GM23338 (cell line): Measurements from ENCODE around the gene GFAP. TPM values are rescaled to one million over a fixed set of nuclear protein-coding genes. Genes with fewer than 3 reads are reported as not detected.

Experiments
- ATAC-seq: fragments of 200-7000 bp; cut with Tn5 transposase; 3 replicates; pipeline ENCODE4 v1.9.1; 2020
- DNase-seq: peaks from one replicate; pipeline ENCODE4 v3.0.0-alpha.2; 2015; ENCODE audit warnings: low spot score
- H2AFZ ChIP-seq: fragments of 200-600 bp; sonication (generic); 2 replicates; pipeline ENCODE4 v1.8.0; 2016; ENCODE audit warnings: antibody characterized with exemption, mild to moderate bottlenecking, moderate library complexity
- H3F3A ChIP-seq: fragments of 200-600 bp; sonication (generic); replicated peaks from 2 replicates; pipeline ENCODE4 v1.8.0; 2017; ENCODE audit warnings: antibody characterized with exemption, mixed run types, low read depth
- H3K27ac ChIP-seq: fragments of 200-600 bp; sonication (generic); 2 replicates; pipeline ENCODE4 v1.6.1; 2016; ENCODE audit warnings: low read depth
- H3K27me3 ChIP-seq: fragments of 200-600 bp; sonication (generic); 2 replicates; pipeline ENCODE4 v1.8.0; 2016; ENCODE audit warnings: mild to moderate bottlenecking, mixed run types, moderate library complexity; ENCODE audit not compliant: insufficient read depth
- H3K36me3 ChIP-seq: fragments of 200-600 bp; sonication (generic); 2 replicates; pipeline ENCODE4 v1.8.0; 2016; ENCODE audit warnings: mild to moderate bottlenecking; ENCODE audit not compliant: insufficient read depth
- H3K4me1 ChIP-seq: fragments of 200-600 bp; sonication (generic); 2 replicates; pipeline ENCODE4 v1.8.0; 2016; ENCODE audit warnings: mild to moderate bottlenecking, moderate library complexity; ENCODE audit not compliant: insufficient read depth
- H3K4me2 ChIP-seq: fragments of 200-600 bp; sonication (generic); 2 replicates; pipeline ENCODE4 v1.7.1; 2017; ENCODE audit warnings: mixed run types
- H3K4me3 ChIP-seq: fragments of 200-600 bp; sonication (generic); 2 replicates; pipeline ENCODE4 v1.6.1; 2016; ENCODE audit warnings: mixed run types
- H3K79me2 ChIP-seq: fragments of 200-600 bp; sonication (generic); replicated peaks from 2 replicates; pipeline ENCODE4 v1.8.0; 2017; ENCODE audit warnings: mild to moderate bottlenecking; ENCODE audit not compliant: insufficient read depth
- H3K9me2 ChIP-seq: fragments of 200-600 bp; sonication (generic); 2 replicates; pipeline ENCODE4 v1.8.0; 2017; ENCODE audit not compliant: insufficient read depth
- H4K20me1 ChIP-seq: fragments of 200-600 bp; sonication (generic); replicated peaks from 2 replicates; pipeline ENCODE4 v1.8.0; 2017; ENCODE audit warnings: mild to moderate bottlenecking; ENCODE audit not compliant: insufficient read depth
- H3K27ac Mint-ChIP-seq: 2 replicates; pipeline ENCODE4 v1.8.0; 2020; ENCODE audit warnings: inconsistent platforms, mild to moderate bottlenecking, moderate library complexity, mixed read lengths
- H3K27me3 Mint-ChIP-seq: 3 replicates; pipeline ENCODE4 v1.8.0; 2022; ENCODE audit warnings: low read depth, mild to moderate bottlenecking, moderate library complexity, mixed read lengths, inconsistent platforms; ENCODE audit not compliant: insufficient read depth, poor library complexity
- H3K36me3 Mint-ChIP-seq: 3 replicates; pipeline ENCODE4 v1.8.0; 2021; ENCODE audit warnings: low read depth, mild to moderate bottlenecking, inconsistent platforms, moderate library complexity, mixed read lengths
- H3K4me1 Mint-ChIP-seq: 3 replicates; pipeline ENCODE4 v1.8.0; 2020; ENCODE audit warnings: mild to moderate bottlenecking, inconsistent platforms, mixed read lengths
- H3K4me3 Mint-ChIP-seq: 3 replicates; pipeline ENCODE4 v1.8.0; 2021; ENCODE audit warnings: moderate library complexity, mild to moderate bottlenecking, inconsistent platforms, mixed read lengths
- H3K9me3 Mint-ChIP-seq: 3 replicates; pipeline ENCODE4 v1.8.0; 2020; ENCODE audit warnings: moderate library complexity, mild to moderate bottlenecking, inconsistent platforms, mixed read lengths
- CREB1 ChIP-seq: fragments of 250-450 bp; sonication (Bioruptor Pico); IDR thresholded peaks from 2 replicates; pipeline ENCODE4 v1.5.0; 2020; ENCODE audit warnings: low read depth, mild to moderate bottlenecking, moderate library complexity
- EZH2 ChIP-seq: fragments of 200-600 bp; sonication (generic); IDR thresholded peaks from one replicate; pipeline ENCODE4 v1.8.0; 2017; ENCODE audit warnings: antibody characterized with exemption, mild to moderate bottlenecking, low read depth; ENCODE audit not compliant: unreplicated experiment
- EZH2phosphoT487 ChIP-seq: fragments of 200-600 bp; sonication (generic); IDR thresholded peaks from one replicate; pipeline ENCODE4 v1.8.1; 2018; ENCODE audit warnings: antibody characterized with exemption; ENCODE audit not compliant: unreplicated experiment
- JUNB ChIP-seq: IDR thresholded peaks from one replicate; pipeline ENCODE4 v1.6.1; 2016; ENCODE audit warnings: antibody characterized with exemption; ENCODE audit not compliant: unreplicated experiment
- NANOG ChIP-seq: IDR thresholded peaks from 2 replicates; pipeline ENCODE4 v1.6.1; 2016; ENCODE audit warnings: antibody characterized with exemption, borderline replicate concordance
- POLR2AphosphoS5 ChIP-seq: IDR thresholded peaks from 2 replicates; pipeline ENCODE4 v1.6.1; 2016; ENCODE audit warnings: antibody characterized with exemption, low read depth
- STAT1 ChIP-seq: IDR thresholded peaks from one replicate; pipeline ENCODE4 v1.6.1; 2016; ENCODE audit warnings: antibody characterized with exemption; ENCODE audit not compliant: unreplicated experiment
- ZNF114 ChIP-seq: fragments of 250-450 bp; sonication (Bioruptor Pico); IDR thresholded peaks from 2 replicates; pipeline ENCODE4 v1.5.0; 2020; ENCODE audit warnings: mild to moderate bottlenecking, moderate library complexity
- ZNF331 ChIP-seq: fragments of 250-450 bp; sonication (Bioruptor Pico); IDR thresholded peaks from 2 replicates; pipeline ENCODE4 v1.5.0; 2020; ENCODE audit warnings: low read depth, mild to moderate bottlenecking, moderate library complexity
- polyA plus RNA-seq: library from polyadenylated mRNA; unstranded; fragments of >200 nt; fragmentation: Nextera tagmentation; extraction: Ambion mirVana; gene quantifications from 2 replicates; pipeline ENCODE4 v1.2.1, GENCODE V29; 2016
- total RNA-seq: library from RNA; depleted of rRNA; stranded (reverse); fragments of >200 nt; shearing (Covaris generic); gene quantifications from 2 replicates; pipeline ENCODE4 v1.2.3, GENCODE V29; 2014
- TF ChIP-seq, protein P1 (sequence below): IDR thresholded peaks from 2 replicates; pipeline ENCODE4 v1.6.1; 2016; ENCODE audit warnings: antibody characterized with exemption
- TF ChIP-seq, protein P2 (sequence below): fragments of 250-450 bp; sonication (Bioruptor Pico); IDR thresholded peaks from 2 replicates; pipeline ENCODE4 v1.5.0; 2020; ENCODE audit warnings: mild to moderate bottlenecking, moderate library complexity
- TF ChIP-seq, protein P3 (sequence below): IDR thresholded peaks from one replicate; pipeline ENCODE4 v1.6.1; 2018; ENCODE audit warnings: antibody characterized with exemption; ENCODE audit not compliant: unreplicated experiment
- TF ChIP-seq, protein P4 (sequence below), 2 experiments: fragments of 200-600 bp in 1 of 2; sonication (generic) in 1 of 2; conservative IDR thresholded peaks; 2 replicates each; pipeline versions ENCODE4 v1.5.1 to v1.6.1; 2016 to 2017; ENCODE audit warnings: antibody characterized with exemption in 2 of 2, low read depth in 2 of 2, mild to moderate bottlenecking in 2 of 2, moderate library complexity in 1 of 2

Gene GFAP
- total and polyA plus RNA-seq, 2 experiments from 2014 or later = 0.15 to 5.1 TPM

DNA sequence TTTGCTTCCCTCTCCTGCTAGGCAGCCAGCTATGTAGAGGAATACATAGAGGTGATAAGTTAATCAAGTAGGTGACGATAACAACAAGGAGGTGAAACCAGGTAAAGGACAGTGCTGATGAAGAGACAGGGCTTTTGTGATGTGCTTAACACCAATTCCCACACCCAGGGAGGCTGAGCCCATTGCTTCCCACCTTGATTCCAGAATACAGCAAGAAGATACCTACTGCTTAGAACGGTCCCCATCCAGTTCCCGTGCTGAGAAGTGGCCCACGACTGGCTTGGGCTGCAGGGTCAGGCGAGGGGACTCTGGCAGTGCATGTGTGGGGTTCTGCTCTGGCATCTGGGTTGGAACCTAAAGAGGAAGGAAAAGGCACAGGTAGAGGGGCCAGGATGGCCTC is 16.1 kb upstream of the GFAP start:
- Mint-ChIP-seq H3K4me3 (no peak overlapping the region), H3K9me3 (no peaks in the 10 kb centered on the region), H3K4me1 (no peaks in the 10 kb centered on the region), H3K27ac (no peak overlapping the region), H3K36me3 (peaks cover 85% of the 10 kb centered on the region), H3K27me3 (peaks cover 2% of the 10 kb centered on the region)
- DNase-seq (no peak), ATAC-seq (no peak)
- Histone ChIP-seq H4K20me1 (peaks cover 3% of the 10 kb centered on the region; the same call in 1 of the 2 replicates), H3K36me3 (peaks cover 39% of the 10 kb centered on the region), H3K4me2 (no peak overlapping the region), H3K27me3 (no peaks in the 10 kb centered on the region), H3K27ac (no peak overlapping the region), H3K4me1 (no peaks in the 10 kb centered on the region), H3K79me2 (no peaks in the 10 kb centered on the region), H2AFZ (no peak overlapping the region), H3F3A (no peaks in the 10 kb centered on the region), H3K9me2 (no peaks in the 10 kb centered on the region), H3K4me3 (no peak overlapping the region)
- TF ChIP-seq, protein P1, sequence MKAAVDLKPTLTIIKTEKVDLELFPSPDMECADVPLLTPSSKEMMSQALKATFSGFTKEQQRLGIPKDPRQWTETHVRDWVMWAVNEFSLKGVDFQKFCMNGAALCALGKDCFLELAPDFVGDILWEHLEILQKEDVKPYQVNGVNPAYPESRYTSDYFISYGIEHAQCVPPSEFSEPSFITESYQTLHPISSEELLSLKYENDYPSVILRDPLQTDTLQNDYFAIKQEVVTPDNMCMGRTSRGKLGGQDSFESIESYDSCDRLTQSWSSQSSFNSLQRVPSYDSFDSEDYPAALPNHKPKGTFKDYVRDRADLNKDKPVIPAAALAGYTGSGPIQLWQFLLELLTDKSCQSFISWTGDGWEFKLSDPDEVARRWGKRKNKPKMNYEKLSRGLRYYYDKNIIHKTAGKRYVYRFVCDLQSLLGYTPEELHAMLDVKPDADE = no peak
- TF ChIP-seq CREB1 (CRISPR knock-in tag) = no peak
- TF ChIP-seq STAT1 = no peak
- TF ChIP-seq, protein P2, sequence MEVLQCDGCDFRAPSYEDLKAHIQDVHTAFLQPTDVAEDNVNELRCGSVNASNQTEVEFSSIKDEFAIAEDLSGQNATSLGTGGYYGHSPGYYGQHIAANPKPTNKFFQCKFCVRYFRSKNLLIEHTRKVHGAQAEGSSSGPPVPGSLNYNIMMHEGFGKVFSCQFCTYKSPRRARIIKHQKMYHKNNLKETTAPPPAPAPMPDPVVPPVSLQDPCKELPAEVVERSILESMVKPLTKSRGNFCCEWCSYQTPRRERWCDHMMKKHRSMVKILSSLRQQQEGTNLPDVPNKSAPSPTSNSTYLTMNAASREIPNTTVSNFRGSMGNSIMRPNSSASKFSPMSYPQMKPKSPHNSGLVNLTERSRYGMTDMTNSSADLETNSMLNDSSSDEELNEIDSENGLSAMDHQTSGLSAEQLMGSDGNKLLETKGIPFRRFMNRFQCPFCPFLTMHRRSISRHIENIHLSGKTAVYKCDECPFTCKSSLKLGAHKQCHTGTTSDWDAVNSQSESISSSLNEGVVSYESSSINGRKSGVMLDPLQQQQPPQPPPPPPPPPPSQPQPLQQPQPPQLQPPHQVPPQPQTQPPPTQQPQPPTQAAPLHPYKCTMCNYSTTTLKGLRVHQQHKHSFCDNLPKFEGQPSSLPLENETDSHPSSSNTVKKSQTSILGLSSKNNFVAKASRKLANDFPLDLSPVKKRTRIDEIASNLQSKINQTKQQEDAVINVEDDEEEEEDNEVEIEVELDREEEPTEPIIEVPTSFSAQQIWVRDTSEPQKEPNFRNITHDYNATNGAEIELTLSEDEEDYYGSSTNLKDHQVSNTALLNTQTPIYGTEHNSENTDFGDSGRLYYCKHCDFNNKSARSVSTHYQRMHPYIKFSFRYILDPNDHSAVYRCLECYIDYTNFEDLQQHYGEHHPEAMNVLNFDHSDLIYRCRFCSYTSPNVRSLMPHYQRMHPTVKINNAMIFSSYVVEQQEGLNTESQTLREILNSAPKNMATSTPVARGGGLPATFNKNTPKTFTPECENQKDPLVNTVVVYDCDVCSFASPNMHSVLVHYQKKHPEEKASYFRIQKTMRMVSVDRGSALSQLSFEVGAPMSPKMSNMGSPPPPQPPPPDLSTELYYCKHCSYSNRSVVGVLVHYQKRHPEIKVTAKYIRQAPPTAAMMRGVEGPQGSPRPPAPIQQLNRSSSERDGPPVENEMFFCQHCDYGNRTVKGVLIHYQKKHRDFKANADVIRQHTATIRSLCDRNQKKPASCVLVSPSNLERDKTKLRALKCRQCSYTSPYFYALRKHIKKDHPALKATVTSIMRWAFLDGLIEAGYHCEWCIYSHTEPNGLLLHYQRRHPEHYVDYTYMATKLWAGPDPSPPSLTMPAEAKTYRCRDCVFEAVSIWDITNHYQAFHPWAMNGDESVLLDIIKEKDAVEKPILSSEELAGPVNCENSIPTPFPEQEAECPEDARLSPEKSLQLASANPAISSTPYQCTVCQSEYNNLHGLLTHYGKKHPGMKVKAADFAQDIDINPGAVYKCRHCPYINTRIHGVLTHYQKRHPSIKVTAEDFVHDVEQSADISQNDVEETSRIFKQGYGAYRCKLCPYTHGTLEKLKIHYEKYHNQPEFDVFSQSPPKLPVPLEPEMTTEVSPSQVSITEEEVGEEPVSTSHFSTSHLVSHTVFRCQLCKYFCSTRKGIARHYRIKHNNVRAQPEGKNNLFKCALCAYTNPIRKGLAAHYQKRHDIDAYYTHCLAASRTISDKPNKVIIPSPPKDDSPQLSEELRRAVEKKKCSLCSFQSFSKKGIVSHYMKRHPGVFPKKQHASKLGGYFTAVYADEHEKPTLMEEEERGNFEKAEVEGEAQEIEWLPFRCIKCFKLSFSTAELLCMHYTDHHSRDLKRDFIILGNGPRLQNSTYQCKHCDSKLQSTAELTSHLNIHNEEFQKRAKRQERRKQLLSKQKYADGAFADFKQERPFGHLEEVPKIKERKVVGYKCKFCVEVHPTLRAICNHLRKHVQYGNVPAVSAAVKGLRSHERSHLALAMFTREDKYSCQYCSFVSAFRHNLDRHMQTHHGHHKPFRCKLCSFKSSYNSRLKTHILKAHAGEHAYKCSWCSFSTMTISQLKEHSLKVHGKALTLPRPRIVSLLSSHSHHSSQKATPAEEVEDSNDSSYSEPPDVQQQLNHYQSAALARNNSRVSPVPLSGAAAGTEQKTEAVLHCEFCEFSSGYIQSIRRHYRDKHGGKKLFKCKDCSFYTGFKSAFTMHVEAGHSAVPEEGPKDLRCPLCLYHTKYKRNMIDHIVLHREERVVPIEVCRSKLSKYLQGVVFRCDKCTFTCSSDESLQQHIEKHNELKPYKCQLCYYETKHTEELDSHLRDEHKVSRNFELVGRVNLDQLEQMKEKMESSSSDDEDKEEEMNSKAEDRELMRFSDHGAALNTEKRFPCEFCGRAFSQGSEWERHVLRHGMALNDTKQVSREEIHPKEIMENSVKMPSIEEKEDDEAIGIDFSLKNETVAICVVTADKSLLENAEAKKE (CRISPR knock-in tag) = no peak
- TF ChIP-seq JUNB = no peak
- TF ChIP-seq, protein P3, sequence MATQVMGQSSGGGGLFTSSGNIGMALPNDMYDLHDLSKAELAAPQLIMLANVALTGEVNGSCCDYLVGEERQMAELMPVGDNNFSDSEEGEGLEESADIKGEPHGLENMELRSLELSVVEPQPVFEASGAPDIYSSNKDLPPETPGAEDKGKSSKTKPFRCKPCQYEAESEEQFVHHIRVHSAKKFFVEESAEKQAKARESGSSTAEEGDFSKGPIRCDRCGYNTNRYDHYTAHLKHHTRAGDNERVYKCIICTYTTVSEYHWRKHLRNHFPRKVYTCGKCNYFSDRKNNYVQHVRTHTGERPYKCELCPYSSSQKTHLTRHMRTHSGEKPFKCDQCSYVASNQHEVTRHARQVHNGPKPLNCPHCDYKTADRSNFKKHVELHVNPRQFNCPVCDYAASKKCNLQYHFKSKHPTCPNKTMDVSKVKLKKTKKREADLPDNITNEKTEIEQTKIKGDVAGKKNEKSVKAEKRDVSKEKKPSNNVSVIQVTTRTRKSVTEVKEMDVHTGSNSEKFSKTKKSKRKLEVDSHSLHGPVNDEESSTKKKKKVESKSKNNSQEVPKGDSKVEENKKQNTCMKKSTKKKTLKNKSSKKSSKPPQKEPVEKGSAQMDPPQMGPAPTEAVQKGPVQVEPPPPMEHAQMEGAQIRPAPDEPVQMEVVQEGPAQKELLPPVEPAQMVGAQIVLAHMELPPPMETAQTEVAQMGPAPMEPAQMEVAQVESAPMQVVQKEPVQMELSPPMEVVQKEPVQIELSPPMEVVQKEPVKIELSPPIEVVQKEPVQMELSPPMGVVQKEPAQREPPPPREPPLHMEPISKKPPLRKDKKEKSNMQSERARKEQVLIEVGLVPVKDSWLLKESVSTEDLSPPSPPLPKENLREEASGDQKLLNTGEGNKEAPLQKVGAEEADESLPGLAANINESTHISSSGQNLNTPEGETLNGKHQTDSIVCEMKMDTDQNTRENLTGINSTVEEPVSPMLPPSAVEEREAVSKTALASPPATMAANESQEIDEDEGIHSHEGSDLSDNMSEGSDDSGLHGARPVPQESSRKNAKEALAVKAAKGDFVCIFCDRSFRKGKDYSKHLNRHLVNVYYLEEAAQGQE = no peak
- no peak for TF ChIP-seq EZH2
- no peak for TF ChIP-seq POLR2AphosphoS5
- TF ChIP-seq NANOG = no peak
- TF ChIP-seq ZNF114 (CRISPR knock-in tag) = no peak
- TF ChIP-seq EZH2phosphoT487 = no peak
- TF ChIP-seq, protein P4, sequence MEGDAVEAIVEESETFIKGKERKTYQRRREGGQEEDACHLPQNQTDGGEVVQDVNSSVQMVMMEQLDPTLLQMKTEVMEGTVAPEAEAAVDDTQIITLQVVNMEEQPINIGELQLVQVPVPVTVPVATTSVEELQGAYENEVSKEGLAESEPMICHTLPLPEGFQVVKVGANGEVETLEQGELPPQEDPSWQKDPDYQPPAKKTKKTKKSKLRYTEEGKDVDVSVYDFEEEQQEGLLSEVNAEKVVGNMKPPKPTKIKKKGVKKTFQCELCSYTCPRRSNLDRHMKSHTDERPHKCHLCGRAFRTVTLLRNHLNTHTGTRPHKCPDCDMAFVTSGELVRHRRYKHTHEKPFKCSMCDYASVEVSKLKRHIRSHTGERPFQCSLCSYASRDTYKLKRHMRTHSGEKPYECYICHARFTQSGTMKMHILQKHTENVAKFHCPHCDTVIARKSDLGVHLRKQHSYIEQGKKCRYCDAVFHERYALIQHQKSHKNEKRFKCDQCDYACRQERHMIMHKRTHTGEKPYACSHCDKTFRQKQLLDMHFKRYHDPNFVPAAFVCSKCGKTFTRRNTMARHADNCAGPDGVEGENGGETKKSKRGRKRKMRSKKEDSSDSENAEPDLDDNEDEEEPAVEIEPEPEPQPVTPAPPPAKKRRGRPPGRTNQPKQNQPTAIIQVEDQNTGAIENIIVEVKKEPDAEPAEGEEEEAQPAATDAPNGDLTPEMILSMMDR (conservative IDR thresholded peaks at IDR 0.05; ENCODE audit: low read depth in 2 of 2) = no peak
- TF ChIP-seq ZNF331 (CRISPR knock-in tag) = no peak
